C4-2B (cell line): ENCODE measurements around the gene FRG1.

Source experiments
- ZFX ChIP-seq: fragments of 450-650 bp; IDR thresholded peaks from 2 replicates; pipeline ENCODE4 v1.6.1; 2017
- TF ChIP-seq, protein P1 (sequence below): fragments of 450-650 bp; conservative IDR thresholded peaks from 2 replicates; pipeline ENCODE4 v1.5.1; 2017; ENCODE audit warnings: mild to moderate bottlenecking

DNA sequence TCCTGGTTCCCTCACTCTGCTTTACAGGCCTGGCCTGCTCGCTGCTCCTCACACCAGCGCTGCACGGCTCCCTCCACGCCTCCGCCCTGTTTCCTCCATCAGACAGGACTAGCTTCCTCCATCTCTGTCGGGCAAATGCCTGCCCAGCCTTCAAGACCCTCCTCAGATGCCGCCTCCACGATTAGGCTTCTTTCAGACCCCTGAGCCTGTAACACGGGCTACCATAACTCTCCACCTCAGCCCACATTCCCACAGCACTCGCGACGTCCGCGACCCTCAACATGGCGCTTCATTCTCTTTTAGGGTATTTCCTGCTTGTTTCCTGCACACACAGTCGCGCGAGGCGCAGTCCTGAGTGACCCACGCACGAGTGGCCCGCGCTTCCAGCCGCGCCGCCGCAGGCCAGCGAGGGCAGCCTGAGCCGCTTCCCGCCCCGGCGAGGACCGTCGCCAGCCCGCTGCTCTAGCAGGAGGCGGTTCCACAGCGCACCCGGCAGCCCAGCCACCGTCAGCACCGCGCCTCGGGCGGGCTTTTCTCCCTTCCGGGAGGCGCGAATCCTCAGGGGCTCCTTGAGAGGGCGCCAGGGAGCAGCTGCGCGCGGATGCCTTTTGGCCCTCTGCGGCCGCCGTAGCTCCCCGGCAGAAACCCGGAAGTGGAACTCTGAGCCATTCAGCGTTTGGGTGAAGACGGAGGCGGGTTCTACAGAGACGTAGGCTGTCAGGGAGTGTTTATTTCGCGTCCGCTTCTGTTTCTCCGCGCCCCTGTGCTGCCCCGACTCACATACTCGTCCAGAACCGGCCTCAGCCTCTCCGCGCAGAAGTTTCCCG, at the start of gene FRG1:
- TF ChIP-seq, protein P1, sequence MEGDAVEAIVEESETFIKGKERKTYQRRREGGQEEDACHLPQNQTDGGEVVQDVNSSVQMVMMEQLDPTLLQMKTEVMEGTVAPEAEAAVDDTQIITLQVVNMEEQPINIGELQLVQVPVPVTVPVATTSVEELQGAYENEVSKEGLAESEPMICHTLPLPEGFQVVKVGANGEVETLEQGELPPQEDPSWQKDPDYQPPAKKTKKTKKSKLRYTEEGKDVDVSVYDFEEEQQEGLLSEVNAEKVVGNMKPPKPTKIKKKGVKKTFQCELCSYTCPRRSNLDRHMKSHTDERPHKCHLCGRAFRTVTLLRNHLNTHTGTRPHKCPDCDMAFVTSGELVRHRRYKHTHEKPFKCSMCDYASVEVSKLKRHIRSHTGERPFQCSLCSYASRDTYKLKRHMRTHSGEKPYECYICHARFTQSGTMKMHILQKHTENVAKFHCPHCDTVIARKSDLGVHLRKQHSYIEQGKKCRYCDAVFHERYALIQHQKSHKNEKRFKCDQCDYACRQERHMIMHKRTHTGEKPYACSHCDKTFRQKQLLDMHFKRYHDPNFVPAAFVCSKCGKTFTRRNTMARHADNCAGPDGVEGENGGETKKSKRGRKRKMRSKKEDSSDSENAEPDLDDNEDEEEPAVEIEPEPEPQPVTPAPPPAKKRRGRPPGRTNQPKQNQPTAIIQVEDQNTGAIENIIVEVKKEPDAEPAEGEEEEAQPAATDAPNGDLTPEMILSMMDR, result peak; percentile 88
- TF ChIP-seq ZFX, result no peak
